GM12878 (cell line): ENCODE measurements around the gene BPIFA3. TPM values are rescaled to one million over a fixed set of nuclear protein-coding genes. Genes with fewer than 3 reads are reported as not detected.

Experiments used
- ATAC-seq: fragments of 200-7000 bp; cut with Tn5 transposase; 3 replicates; pipeline ENCODE4 v1.9.1; 2020; ENCODE audit warnings: mild to moderate bottlenecking, moderate library complexity
- BruUV-seq: library from RNA; stranded (reverse); fragments of 400-500 nt; replicated peaks from 2 replicates; lab custom pipeline; 2021; lab: Mats Ljungman, UMichigan
- CTCF ChIA-PET: fragments of 300-600 bp; sonication (Branson Sonifier 250); formaldehyde crosslinking; extraction: SDS; loops from one replicate; lab custom pipeline; 2021; ENCODE audit warnings: inconsistent platforms; lab: Yijun Ruan, JAX
- POLR2A ChIA-PET: fragments of 350-600 bp; formaldehyde crosslinking; extraction: SDS; loops from one replicate; lab custom pipeline; 2021; ENCODE audit warnings: inconsistent platforms; lab: Charles Lee
- RAD21 ChIA-PET: fragments of 300-600 bp; sonication (Branson Sonifier 250); formaldehyde crosslinking; loops from one replicate; lab custom pipeline; 2023; ENCODE audit warnings: antibody characterized with exemption; ENCODE audit not compliant: unreplicated experiment; lab: Charles Lee
- SMC1A ChIA-PET: fragments of 300-600 bp; sonication (Branson Sonifier 250); formaldehyde crosslinking; loops from one replicate; lab custom pipeline; 2023; ENCODE audit not compliant: unreplicated experiment, uncharacterized antibody; lab: Charles Lee
- DNase-seq: peaks from one replicate; pipeline ENCODE4 v3.0.0-alpha.2; 2011; ENCODE audit warnings: low read depth, low spot score
- FAIRE-seq: peaks from 3 replicates; lab custom pipeline; 2011; peaks lifted over from hg19 to GRCh38; lab: Jason Lieb, UNC
- H2AFZ ChIP-seq: 2 replicates; pipeline ENCODE4 v1.6.0; 2011; ENCODE audit warnings: low read depth, low read length, control low read depth; ENCODE audit not compliant: control insufficient read depth
- H3K27ac ChIP-seq: 2 replicates; pipeline ENCODE4 v1.5.1; 2011; ENCODE audit warnings: control low read depth; ENCODE audit not compliant: control insufficient read depth, insufficient read depth
- H3K27me3 ChIP-seq, 2 experiments: replicated peaks in 1 of 2; 2 replicates each; pipeline versions ENCODE4 v1.6.0 to v1.6.1; 2011; ENCODE audit warnings: low read length in 1 of 2; ENCODE audit not compliant: control insufficient read depth in 2 of 2, insufficient read depth in 2 of 2
- H3K36me3 ChIP-seq, 2 experiments: 2 replicates each; pipeline ENCODE4 v1.5.1; 2011; ENCODE audit warnings: low read length in 1 of 2; ENCODE audit not compliant: control insufficient read depth in 2 of 2, insufficient read depth in 2 of 2
- H3K4me1 ChIP-seq: 2 replicates; pipeline ENCODE4 v1.6.1; 2011; ENCODE audit warnings: mild to moderate bottlenecking, low read length, moderate library complexity, mixed read lengths; ENCODE audit not compliant: control insufficient read depth, insufficient read depth
- H3K4me2 ChIP-seq: 2 replicates; pipeline ENCODE4 v1.6.0; 2011; ENCODE audit warnings: control low read depth; ENCODE audit not compliant: control insufficient read depth, insufficient read depth
- H3K4me3 ChIP-seq: fragments of 200-600 bp; sonication (generic); 2 replicates; pipeline ENCODE4 v1.5.1; 2016
- H3K79me2 ChIP-seq: 2 replicates; pipeline ENCODE4 v1.6.0; 2011; ENCODE audit warnings: low read length; ENCODE audit not compliant: control insufficient read depth, insufficient read depth
- H3K9ac ChIP-seq: 2 replicates; pipeline ENCODE4 v1.8.0; 2011; ENCODE audit warnings: low read length, control low read depth, mixed read lengths; ENCODE audit not compliant: control insufficient read depth, insufficient read depth
- H3K9me3 ChIP-seq: replicated peaks from 3 replicates; pipeline ENCODE4 v1.5.1; 2011; ENCODE audit warnings: mild to moderate bottlenecking, low read length; ENCODE audit not compliant: control insufficient read depth, insufficient read depth
- H4K20me1 ChIP-seq: 2 replicates; pipeline ENCODE4 v1.6.0; 2011; ENCODE audit not compliant: control insufficient read depth, insufficient read depth
- CBFB ChIP-seq: IDR thresholded peaks from 2 replicates; pipeline ENCODE4 v1.6.1; 2016; ENCODE audit warnings: antibody characterized with exemption, low read depth
- CEBPZ ChIP-seq: fragments of 150-350 bp; IDR thresholded peaks from 2 replicates; pipeline ENCODE4 v1.6.1; 2016; ENCODE audit warnings: low read depth, low read length
- MYC ChIP-seq: IDR thresholded peaks from 2 replicates; pipeline ENCODE4 v1.6.1; 2011; ENCODE audit warnings: mild to moderate bottlenecking, low read length, moderate library complexity, inconsistent platforms; ENCODE audit not compliant: insufficient read depth, insufficient replicate concordance, insufficient read length, severe bottlenecking
- REST ChIP-seq: IDR thresholded peaks from 2 replicates; pipeline ENCODE4 v1.6.1; 2012; ENCODE audit warnings: mild to moderate bottlenecking, low read depth, low read length
- WGBS: methylation state at CpG from one replicate; pipeline ENCODE4 v1.1.6; 2016; ENCODE audit warnings: low lambda C conversion rate; ENCODE audit not compliant: insufficient replicate concordance, insufficient coverage; ENCODE audit errors: missing lambda C conversion rate; 5-methylcytosine and 5-hydroxymethylcytosine counted together
- in situ Hi-C: fragments of 300-500 bp; cut with MboI; formaldehyde crosslinking; loops from 9 replicates; pipeline ENCODE4 v1.14.3; 2018; ENCODE audit warnings: mixed read lengths
- intact Hi-C: fragments of 100-400 bp; cut with micrococcal nuclease; formaldehyde crosslinking; loops from one replicate; pipeline ENCODE4 v1.14.2; 2022; ENCODE audit not compliant: unreplicated experiment
- polyA plus RNA-seq, 11 experiments: library from polyadenylated mRNA; depleted of rRNA in 4 of 11; unstranded in 6 of 11; stranded (reverse) in 5 of 11; fragments of >200 nt; fragmentation: Nextera tagmentation in 4 of 11; fragmentation: Illumina TruSeq in 1 of 11; extraction: Ambion mirVana in 4 of 11; extraction: Trizol in 1 of 11; gene quantifications; 1 replicate in 1 of 11; 2 replicates in 10 of 11; pipeline versions ENCODE4 v1.2.1 to v1.2.3, GENCODE V29; 2011 to 2016; ENCODE audit warnings: inconsistent platforms in 2 of 11, missing spikeins in 2 of 11, low read depth in 1 of 11
- total RNA-seq, 4 experiments: library from RNA; depleted of rRNA in 3 of 4; stranded (reverse); fragments of >200 nt in 3 of 4; fragmentation: Illumina TruSeq in 1 of 4; extraction: Trizol in 1 of 4; gene quantifications; 2 replicates each; pipeline versions ENCODE4 v1.2.1 to v1.2.3, GENCODE V29; 2013 to 2021

Gene BPIFA3
- total and polyA plus RNA-seq, 10 of the 15 experiments (the other 5 are each of a cell fraction or from before 2014, with no cell fraction given) = not detected

- TF ChIP-seq CEBPZ (no peak), CBFB (no peak)
These were observed 25.2 kb upstream of the BPIFA3 start (continued) for GRCh38 chr20:33191955-33192354.

- intact Hi-C loops = no loop called here
- H3K4me1 ChIP-seq = no peaks in the 10 kb centered on the region
- no peaks in the 10 kb centered on the region for H4K20me1 ChIP-seq
- no peak overlapping the region for H3K9ac ChIP-seq
- CTCF ChIA-PET = no interaction called here
- no peak overlapping the region for H3K27ac ChIP-seq
- SMC1A ChIA-PET = interaction anchor here (0.7 kb wide), 1 partner anchor 11 kb away, joined by 3 read pairs; no protein-coding TSS in a partner anchor
- RAD21 ChIA-PET = no interaction called here
- in situ Hi-C loops = no loop called here
- no TSS peak for BruUV-seq
- TF ChIP-seq MYC = no peak
- peak; percentile 70; the same call in 1 of the 2 replicates for TF ChIP-seq REST
- no peak for ATAC-seq
- H2AFZ ChIP-seq = no peak overlapping the region
- no peaks in the 10 kb centered on the region for H3K79me2 ChIP-seq
- no peak for DNase-seq
- POLR2A ChIA-PET = no interaction called here
- no peaks in the 10 kb centered on the region for H3K36me3 ChIP-seq
- 5% methylated on average over 8 of the region's 8 CpGs for WGBS
- no peak overlapping the region for H3K4me2 ChIP-seq
- FAIRE-seq = no peak
- no peaks in the 10 kb centered on the region; a peak in 2 of 4 replicates for H3K27me3 ChIP-seq
- H3K4me3 ChIP-seq = no peak overlapping the region
- H3K9me3 ChIP-seq = no peaks in the 10 kb centered on the region
These were observed 24.1 kb upstream of the BPIFA3 start for GRCh38 chr20:33192912-33193501.
